ENCODE data around the gene ALOXE3.
"Not testable (repeated sequence)": the region's sequence is repeated elsewhere in the genome, so short reads cannot be mapped to it uniquely, and the experiment has no call there.

Gene ALOXE3

DNA sequence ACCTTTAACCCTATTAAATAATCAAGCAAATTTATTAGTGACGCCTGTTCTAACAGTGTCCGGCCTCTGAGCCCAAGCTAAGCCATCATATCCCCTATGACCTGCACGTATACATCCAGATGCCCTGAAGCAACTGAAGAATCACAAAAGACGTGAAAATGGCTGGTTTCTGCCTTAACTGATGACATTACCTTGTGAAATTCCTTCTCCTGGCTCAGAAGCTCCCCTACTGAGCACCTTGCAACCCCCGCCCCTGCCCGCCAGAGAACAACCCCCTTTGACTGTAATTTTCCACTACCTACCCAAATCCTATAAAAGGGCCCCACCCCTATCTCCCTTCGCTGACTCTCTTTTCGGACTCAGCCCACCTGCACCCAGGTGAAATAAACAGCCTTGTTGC, 56.5 kb downstream of the ALOXE3 start:
- DNase-seq (ENCODE audit: low read depth); H3K4me3 ChIP-seq (ENCODE audit: low read depth, low read length): not testable (repeated sequence)

DNA sequence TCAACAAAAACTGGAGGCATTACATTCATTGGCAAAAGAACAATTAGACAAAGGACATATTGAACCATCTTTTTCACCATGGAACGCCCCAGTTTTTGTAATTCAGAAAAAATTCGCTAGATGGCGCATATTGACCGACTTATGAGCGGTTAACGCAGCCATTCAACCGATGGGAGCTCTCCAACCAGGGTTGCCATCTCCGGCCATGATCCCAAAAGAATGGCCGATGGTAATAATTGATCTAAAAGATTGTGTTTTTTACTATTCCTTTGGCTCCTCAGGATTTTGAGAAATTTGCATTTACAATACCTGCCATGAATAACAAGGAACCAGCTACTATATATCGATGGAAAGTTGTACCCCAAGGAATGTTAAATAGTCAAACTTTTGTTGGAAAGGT, 58.0 kb downstream of the ALOXE3 start:
- no peak for DNase-seq (ENCODE audit: low read depth)
- no peak overlapping the region for H3K4me3 ChIP-seq (ENCODE audit: low read depth, low read length)

DNA sequence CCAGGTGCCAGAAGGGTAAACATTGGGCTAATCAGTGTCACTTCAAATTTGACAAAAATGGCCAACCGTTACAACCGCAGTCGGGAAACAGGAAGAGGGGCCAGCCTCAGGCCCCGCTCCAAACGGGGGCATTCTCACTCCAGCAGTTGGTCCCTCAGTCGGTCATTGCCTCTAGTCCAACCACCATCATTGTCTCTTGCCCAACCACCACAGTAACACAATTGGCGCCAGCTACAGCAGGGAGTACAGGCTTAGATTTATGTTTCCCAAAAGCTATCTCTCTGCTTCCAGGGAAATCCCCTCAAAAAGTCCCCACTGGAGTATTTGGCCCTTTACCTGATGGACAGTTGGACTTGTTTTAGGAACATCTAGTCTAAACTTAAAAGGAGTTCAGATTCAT, 59.2 kb downstream of the ALOXE3 start:
- no peak for DNase-seq (ENCODE audit: low read depth)
- H3K4me3 ChIP-seq (ENCODE audit: low read depth, low read length), result no peak overlapping the region

DNA sequence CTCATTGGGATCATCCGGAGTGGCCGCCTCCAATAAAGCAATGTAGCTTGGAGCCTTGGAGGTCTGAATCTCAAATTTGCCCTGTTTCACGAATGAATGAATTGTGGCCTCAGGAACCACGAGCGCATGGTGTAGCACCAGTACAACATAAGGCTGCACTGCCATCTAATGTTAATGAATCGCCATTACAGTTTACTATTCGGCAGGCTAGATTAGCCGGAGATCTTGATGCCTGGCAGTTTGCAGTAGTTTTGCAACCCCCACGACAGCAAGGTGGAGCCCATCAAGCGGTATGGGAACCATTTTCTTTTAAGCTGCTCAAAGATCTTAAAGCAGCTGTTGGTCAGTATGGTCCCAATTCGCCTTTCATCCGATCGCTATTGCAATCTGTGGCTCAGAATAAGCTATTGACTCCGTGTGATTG, 60.6 kb downstream of the ALOXE3 start:
- DNase-seq (ENCODE audit: low read depth), result peak; percentile 46
- H3K4me3 ChIP-seq (ENCODE audit: low read depth, low read length), result no peak overlapping the region

DNA sequence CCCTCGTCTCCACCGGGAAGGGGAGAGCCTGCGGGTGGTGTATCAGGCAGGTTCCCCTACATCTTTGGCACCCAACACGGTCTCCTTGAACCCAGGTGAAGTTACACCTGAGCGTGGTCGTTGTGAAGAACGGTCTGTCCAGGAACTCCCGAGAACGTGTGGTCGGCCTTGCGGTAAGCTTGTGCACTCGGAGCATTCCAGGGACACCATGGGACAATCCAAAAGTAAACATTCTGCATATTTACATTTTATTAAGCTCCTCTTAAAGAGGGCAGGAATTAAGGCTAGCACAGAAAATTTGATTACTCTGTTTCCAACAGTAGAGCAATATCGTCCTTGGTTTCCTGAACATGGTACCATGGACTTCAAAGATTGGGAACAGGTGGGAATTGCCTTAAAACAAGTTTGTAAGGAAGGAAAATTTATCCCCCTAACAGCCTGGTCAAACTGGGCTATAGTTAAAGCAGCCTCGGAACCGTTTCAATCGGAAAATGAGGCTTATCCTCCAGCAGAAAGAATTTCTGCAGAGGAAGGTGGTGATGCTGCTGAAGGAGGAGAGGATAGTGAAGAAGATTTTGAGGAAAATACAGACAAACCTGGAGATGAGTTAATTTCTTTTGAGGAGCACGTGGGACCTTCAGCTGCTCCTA, 61.2 kb downstream of the ALOXE3 start:
- no peak overlapping the region for H3K4me3 ChIP-seq (ENCODE audit: low read depth, low read length)
- DNase-seq (ENCODE audit: low read depth), result no peak

DNA sequence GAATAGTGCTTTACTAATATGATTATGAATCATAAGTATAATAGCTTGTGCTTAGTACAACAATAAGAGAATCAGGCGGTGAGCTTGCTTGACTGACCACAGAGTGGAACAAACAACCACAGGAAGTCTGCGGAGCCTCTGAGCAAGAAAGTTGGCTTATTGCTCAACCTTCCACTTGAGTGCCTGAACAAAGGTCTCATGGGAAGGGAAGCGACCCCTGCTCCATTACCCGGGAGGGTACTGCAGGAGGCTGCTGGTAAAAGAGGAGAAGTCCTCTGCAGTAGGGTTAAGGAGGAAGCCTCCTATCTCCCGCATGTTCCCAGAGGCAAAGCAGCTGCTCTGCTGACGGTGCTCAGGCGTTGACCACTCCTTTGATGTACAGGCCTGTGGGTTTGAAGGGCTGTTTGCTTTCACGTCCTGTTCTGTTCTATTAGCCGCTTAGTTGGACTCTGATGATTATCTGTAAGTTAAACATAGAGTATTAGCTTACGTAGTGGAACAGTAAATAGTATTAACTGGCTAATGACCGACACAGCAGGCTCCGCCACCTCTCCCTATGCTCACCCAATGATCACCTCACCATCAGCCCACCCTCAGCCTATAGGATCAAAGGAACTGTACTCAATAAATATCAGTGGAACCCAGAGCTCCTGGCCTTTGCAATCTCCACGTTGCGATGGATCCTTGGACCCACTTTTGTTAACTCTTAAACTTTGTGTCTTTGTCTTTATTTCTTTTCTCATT, 61.9 kb downstream of the ALOXE3 start:
- DNase-seq (ENCODE audit: low read depth), result peak; percentile 58
- no peak overlapping the region for H3K4me3 ChIP-seq (ENCODE audit: low read depth, low read length)

DNA sequence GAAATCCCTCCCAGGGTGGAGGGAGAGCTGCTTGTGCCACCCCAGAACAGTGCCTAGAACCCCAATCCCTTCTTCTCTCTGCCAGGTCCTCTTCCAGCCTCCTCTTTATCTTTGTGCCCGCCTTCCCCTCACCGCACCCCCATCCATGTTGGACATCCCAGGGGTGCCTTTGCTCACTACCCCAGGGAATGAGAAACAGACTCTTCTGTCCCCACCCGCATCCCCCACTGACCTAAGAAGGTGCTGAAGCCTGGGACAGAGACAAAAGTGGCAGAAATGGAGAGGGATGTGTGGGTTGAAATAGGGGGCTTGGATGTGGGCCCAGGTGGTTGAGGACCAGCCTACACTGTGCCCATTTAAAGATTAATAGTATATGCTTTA, 62.5 kb downstream of the ALOXE3 start:
- DNase-seq (ENCODE audit: low read depth), result no peak
- no peak overlapping the region for H3K4me3 ChIP-seq (ENCODE audit: low read depth, low read length)

DNA sequence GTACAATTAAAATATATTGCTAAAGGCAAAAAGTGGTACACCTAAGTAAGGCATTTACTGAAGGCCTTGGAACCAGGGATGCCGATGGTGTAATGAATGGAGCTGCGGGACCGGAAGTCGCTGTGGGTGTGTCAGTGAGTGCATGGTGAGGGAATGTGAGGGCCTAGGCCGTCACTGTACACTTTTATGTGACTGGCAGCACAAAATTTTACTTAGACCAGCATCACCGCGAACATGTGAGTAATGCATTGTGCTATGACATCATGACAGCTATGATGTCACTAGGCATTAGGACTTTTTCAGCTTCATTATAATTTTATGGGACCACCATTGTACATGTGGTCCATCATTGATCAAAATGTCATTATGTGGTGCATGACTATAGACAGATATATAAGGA, 64.7 kb downstream of the ALOXE3 start:
- H3K4me3 ChIP-seq (ENCODE audit: low read depth, low read length), result no peak overlapping the region
- no peak for DNase-seq (ENCODE audit: low read depth)

DNA sequence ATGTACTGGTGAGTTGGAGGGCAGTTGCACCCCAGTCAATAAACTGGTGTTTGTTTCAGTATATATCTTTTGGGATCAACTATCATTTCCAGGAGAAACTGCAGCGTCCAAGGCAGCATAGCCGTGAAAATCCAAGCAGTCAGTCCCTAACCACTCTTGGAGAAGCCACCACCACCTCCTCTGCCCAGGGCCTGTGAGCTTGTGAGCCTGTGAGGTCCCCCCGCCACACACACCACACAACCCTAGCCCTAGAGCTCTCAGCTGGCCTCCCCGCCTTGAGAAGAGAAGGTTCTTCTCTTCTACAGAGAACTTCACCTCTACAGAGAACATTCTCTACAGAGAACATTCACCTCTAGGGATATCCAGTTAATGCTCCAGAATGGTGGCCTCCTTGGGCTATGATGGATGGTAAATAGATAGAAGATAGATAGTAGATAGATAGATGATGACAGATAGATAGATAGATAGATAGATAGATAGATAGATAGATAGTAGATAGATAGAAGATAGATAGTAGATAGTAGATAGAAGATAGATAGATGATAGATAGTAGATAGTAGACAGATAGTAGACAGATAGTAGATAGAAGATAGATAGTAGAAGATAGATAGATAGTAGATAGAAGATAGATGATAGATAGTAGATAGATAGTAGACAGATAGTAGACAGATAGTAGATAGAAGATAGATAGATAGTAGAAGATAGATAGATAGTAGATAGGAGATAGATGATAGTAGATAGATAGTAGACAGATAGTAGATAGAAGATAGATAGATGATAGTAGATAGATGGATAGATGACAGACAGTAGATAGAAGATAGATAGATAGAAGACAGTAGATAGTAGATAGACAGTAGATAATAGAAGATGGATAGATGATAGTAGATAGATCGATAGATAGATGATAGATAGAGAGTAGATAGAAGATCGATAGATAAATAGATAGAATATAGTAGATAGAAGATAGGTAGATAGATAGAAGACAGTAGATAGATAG, 65.8 kb downstream of the ALOXE3 start:
- no peak for DNase-seq (ENCODE audit: low read depth)
- H3K4me3 ChIP-seq (ENCODE audit: low read depth, low read length), result no peak overlapping the region

DNA sequence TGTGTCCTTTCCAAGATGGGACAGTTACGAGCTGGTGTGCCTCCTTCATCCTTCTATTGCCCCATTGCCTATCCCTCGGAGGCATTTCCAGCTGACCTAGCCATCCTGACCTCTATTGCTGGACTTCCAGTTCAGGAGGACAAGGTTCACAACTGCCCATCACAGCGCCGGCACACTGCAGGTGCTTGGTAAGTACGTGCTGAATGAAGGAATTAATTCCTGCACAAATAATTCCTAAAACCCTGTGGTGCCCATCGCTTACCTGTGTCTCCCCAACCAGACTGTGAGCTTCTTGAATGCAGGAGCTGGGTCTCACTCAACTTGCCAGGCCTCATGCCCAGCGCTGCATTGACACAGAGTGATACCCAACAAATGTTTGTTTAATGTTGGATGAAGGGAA, 66.5 kb downstream of the ALOXE3 start:
- no peak for DNase-seq (ENCODE audit: low read depth)
- no peak overlapping the region for H3K4me3 ChIP-seq (ENCODE audit: low read depth, low read length)

DNA sequence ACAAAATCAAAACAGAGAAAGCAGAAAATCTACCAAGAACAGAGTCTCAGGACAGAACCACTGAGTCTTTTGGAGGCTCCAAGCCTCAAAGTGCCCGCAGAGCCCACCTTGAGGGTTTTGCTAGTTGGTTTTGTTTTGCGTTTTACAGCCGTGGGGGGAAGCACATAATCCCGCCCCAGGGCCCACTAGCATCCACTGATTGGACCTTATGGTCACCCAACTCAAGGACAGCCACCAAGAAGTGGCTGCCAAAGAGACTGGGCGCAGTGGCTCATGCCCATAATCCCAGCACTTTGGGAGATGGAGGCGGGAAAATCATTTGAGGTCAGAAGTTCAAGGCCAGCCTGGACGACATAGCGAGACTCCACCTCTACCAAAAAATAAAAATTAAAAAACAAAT, 69.6 kb downstream of the ALOXE3 start:
- no peak for DNase-seq (ENCODE audit: low read depth)

DNA sequence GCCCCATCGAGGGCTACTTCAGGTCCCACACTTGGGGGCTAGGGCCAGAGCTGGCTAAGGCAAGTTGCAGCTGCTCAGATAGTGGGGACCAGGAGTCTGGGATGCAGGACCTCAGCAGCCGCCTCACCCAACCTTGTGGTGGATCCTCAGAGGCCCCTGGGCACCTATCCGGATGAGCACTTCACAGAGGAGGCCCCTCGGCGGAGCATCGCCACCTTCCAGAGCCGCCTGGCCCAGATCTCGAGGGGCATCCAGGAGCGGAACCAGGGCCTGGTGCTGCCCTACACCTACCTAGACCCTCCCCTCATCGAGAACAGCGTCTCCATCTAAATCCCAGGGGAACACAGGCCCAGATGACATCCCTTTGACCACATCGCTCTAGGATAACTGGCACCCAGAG, 70.1 kb downstream of the ALOXE3 start:
- no peak overlapping the region for H3K4me3 ChIP-seq (ENCODE audit: low read depth, low read length)
- no peak for DNase-seq (ENCODE audit: low read depth)

More for the DNA sequence above, 69.6 kb downstream of the ALOXE3 start:
- no peak overlapping the region for H3K4me3 ChIP-seq (ENCODE audit: low read depth, low read length)

DNA sequence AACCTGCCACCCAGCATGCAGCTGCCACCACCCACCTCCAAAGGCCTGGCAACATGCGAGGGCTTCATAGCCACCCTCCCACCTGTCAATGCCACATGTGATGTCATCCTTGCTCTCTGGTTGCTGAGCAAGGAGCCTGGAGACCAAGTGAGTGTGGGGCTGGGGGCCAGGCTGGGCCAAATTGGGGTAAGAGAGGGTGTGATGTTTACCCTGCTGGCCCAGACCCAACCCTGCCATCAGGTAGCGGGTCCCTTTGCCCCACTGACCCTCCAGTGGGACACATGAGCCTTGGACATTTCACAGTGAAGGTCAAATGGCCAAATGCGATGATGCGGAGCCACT, 70.6 kb downstream of the ALOXE3 start:
- no peak overlapping the region for H3K4me3 ChIP-seq (ENCODE audit: low read depth, low read length)
- DNase-seq (ENCODE audit: low read depth), result no peak

DNA sequence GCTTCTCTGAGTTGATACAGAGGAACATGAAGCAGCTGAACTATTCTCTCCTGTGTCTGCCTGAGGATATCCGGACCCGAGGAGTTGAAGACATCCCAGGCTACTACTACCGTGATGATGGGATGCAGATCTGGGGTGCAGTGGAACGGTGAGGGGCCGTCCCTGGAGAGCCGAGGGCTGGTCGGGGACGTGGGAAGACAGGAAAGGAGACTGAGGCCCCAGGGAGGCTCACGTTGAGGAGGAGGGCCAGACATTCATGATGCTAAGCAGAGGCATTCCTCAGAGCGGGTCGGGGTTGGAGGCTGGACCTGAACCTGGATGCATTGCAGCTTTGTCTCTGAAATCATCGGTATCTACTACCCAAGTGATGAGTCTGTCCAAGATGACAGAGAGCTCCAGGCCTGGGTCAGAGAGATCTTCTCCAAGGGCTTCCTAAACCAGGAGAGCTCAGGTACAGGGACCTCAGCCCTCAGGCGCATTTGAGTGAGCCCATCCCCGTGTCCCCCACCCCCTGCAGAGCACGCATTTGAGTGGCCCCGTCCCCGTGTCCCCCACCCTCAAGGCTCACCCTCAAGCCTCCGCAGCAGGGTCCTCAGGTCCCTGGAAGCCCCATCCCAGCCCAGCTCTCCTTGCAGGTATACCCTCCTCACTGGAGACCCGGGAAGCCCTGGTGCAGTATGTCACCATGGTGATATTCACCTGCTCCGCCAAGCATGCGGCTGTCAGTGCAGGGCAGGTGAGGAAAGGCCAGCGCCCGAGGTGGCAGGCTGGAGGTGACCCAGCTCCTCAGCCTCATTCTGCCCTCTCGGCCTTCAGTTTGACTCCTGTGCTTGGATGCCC, 71.2 kb downstream of the ALOXE3 start:
- DNase-seq (ENCODE audit: low read depth), result no peak
- H3K4me3 ChIP-seq (ENCODE audit: low read depth, low read length), result no peak overlapping the region

DNA sequence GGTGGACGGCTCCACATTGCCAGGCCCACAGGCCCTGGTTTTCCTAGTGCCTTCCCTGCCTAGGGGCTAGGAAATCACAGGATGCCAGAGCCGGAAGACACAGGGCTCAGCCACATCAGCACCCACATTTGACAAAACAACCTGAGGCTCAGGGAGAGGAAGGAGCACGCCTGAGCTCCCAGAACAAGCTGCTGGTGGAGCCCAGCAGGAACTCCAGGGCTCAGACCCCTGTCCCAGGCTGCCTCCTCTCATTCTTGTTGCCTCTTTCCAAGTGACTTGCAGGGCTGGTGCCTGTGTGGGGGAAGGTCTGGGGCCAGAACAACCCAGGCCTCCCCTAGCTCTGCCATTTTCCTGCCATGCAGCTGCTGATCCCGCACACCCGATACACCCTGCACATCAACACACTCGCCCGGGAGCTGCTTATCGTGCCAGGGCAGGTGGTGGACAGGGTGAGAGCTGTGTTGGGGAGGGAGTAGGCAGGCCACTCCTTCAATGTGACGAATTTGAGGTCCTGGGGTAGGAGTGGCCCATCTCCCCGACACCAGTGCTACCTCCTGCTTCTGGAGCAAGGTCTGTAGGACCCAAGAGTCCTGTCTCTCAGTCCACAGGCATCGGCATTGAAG, 71.9 kb downstream of the ALOXE3 start:
- DNase-seq (ENCODE audit: low read depth), result no peak
- H3K4me3 ChIP-seq (ENCODE audit: low read depth, low read length), result no peak overlapping the region
